A673 (cell line): ENCODE results near the gene PLCB4.

Experiments used
- EZH2 ChIP-seq: fragments of 200-600 bp; sonication (generic); IDR thresholded peaks from 2 replicates; pipeline ENCODE4 v1.6.1; 2017; ENCODE audit warnings: borderline replicate concordance, low read depth, mild to moderate bottlenecking, mixed read lengths, antibody characterized with exemption, low read length; ENCODE audit not compliant: poor library complexity, severe bottlenecking
- TF ChIP-seq, protein P1 (sequence below): fragments of 300-800, 200-600 bp; sonication (generic); conservative IDR thresholded peaks from 2 replicates; pipeline ENCODE4 v1.5.1; 2017; ENCODE audit warnings: low read depth, mild to moderate bottlenecking, antibody characterized with exemption, low read length, moderate library complexity, mixed read lengths

DNA sequence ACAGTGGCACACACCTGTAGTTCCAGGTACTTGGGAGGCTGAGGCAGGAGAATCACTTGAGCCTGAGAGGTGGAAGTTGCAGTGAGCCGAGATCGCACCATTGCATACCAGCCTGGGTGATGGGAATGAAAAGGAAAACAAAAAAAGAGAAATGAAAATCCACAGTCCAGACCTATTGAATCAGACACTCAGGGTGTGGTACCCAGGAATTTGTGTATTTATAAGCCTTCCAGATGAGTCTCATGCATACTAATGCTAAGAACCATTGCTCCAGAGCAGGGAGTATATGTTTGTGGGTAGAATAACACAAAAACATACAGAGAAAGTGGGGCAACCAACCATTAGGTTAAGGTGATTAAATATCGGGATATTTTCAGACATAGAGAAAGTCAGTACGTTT lies 36.1 kb upstream of the PLCB4 start:
- TF ChIP-seq, protein P1, sequence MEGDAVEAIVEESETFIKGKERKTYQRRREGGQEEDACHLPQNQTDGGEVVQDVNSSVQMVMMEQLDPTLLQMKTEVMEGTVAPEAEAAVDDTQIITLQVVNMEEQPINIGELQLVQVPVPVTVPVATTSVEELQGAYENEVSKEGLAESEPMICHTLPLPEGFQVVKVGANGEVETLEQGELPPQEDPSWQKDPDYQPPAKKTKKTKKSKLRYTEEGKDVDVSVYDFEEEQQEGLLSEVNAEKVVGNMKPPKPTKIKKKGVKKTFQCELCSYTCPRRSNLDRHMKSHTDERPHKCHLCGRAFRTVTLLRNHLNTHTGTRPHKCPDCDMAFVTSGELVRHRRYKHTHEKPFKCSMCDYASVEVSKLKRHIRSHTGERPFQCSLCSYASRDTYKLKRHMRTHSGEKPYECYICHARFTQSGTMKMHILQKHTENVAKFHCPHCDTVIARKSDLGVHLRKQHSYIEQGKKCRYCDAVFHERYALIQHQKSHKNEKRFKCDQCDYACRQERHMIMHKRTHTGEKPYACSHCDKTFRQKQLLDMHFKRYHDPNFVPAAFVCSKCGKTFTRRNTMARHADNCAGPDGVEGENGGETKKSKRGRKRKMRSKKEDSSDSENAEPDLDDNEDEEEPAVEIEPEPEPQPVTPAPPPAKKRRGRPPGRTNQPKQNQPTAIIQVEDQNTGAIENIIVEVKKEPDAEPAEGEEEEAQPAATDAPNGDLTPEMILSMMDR, result no peak
- TF ChIP-seq EZH2, result no peak
